Measurements from ENCODE around the gene BGN.

The BGN gene

DNA sequence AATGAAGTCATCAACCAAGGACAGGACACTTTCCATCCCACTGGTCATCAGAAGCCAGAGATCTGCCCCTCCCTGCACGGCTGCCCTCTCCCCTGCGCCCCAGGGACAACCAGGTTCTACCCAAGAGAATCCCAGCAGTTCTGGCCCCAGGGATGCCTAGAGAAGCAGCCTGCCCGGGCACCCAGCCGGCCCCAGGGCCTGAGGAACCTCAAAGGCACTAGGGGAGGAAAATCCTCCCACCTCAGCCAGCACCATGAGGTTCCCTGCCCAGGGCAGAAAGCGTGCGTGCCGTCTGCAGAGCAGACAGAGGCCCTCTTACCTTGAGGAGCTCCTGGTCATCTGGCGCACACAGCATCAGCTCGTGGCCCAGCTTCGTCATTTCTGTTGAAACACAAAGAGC lies 32.5 kb upstream of the BGN start:
- no peak for DNase-seq

DNA sequence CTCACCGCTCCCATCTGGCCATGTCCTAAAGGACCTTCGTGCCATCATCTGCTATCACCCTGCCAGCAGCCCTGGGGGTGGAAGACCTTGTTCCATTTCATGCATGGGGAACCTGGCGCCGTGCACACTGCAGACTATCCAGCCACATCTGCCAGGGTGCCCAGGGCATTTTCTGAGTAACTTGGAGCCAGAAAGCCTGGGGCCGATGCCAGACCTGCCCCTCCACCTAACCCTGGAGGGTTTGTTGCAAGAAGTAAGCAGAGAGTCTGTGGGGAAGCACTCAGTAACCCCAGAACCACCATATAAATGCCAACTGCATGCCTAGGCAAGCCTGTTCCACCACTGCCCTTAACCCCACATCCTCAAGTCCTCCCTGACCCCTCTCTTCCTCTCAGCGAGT lies 31.7 kb upstream of the BGN start:
- no peak for DNase-seq

DNA sequence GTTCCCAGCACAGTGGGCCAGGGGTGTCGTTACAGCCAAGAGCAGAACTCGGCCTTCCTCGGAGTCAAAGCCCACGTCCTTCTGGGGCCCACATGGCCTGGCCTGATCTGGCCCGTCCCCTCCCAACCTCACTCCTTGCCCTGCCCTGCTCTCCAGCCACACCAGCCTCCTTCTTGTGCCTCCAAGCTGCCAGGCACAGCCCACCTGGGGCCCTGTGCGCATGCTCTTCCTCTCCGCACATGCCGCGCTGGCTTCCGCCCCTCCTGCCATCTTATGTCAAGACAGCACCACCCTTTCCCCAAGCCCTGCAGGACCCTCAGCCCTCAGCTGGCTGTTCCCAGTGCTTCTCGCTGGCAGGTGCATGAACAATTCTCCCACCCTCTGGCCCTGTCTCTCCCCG lies 31.2 kb upstream of the BGN start:
- no peak for DNase-seq

DNA sequence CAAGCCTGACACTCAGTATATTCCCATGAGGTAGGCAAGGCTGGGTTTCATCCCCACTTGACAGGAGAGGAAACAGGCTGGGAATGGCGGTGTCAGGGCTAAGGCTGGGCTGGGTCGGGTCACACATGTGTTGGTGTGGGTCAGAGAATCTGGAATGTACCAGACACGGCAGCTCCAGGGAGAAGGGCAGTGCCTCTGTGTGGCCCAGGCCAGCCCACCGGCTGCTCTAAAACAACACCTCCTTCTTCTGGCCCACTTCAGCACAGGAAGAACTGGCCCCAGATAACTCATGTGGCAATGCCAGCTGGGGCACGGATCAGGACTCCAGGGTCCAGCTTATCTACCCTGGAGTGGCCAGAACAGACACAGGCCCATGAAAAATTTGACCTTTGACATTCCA lies 30.7 kb upstream of the BGN start:
- DNase-seq: no peak

DNA sequence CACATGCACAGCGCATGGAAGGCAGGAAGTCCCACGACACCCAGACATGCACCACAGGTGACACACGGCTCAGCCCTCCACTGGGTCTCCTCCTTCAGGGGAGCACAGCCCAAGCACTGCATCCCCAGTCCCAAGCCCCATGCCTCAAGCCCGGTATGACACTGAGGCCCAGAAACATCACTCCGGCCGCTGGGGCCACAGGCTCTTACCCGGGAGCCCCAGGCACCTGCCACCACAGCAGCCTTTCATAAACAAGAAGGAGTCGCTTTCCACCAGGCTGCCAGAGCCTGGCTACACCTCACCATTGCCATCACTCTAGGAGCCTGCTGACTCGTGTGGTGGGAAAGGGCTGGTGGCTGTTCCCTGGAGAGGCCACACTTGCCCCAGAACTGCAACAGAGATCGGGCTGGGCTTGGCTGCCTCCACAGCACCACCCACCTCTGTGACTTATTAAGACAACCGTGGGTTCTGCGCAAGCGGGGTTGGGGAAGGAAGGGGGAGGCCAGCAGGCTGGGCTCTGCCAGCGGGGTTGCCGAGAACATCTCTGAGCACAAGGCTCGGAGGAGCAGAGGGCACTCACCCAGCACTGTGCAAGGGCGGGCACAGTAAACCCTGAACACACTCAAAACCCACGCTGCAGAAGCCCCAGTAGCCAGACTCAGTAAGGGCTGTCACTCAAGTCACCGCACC lies 28.9 kb upstream of the BGN start:
- no peak for DNase-seq

DNA sequence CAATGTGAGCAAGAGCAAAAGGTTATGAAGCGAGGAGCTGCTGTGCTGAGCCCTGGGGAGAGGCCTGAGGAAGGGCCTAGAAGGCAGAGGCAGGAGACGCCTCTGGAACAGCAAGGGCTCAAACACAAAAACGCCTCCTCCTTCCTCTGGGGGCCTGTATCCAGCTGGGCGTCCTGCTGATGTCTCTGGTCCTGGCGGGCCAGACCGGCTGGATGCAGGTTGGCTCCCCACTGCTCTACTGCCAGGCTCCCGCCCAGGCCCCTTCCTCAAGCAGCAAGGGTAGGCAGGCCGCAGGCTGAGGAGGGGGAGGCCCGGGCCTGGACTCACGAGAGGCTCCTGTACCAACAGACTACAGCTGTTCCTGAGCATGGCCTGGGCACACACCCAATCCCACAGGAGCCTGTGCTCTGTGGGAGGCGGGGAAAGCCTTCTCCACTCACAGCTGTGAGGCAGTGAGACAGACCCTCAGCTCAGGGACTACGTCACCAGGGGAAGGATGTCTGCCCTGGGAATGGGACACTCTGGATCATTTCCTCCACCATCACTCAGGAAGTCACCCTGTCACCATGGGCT lies 26.7 kb upstream of the BGN start:
- no peak for DNase-seq

DNA sequence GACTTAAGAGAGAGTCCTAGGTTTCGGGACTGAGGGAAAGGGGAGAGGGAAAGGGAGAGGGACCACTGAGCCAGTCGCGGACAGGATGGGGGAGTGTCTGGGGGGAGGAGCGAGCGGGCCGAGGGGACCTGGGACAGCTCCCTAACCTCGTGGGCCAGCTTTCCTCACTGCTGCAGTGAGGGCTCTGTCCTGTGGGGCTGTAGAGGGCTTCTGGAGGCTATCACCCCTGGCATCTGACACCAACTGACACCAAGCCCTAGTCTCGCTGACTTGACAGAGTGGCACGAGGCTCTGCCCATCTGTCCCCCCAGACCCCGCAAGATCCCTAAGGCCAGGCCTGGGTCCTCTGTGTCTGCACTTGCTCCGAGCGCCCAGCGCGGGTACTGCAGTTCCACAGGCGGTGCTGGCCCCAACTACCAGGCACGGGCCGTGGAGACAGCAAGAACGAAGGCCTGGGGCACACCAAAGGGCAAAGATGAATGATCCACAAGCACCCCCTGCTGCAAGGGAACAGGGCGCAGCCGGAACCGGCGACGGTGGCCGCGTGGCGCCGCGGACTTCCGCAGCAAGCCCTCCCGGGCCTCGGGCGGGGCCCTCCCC lies 24.9 kb upstream of the BGN start:
- DNase-seq: no peak

DNA sequence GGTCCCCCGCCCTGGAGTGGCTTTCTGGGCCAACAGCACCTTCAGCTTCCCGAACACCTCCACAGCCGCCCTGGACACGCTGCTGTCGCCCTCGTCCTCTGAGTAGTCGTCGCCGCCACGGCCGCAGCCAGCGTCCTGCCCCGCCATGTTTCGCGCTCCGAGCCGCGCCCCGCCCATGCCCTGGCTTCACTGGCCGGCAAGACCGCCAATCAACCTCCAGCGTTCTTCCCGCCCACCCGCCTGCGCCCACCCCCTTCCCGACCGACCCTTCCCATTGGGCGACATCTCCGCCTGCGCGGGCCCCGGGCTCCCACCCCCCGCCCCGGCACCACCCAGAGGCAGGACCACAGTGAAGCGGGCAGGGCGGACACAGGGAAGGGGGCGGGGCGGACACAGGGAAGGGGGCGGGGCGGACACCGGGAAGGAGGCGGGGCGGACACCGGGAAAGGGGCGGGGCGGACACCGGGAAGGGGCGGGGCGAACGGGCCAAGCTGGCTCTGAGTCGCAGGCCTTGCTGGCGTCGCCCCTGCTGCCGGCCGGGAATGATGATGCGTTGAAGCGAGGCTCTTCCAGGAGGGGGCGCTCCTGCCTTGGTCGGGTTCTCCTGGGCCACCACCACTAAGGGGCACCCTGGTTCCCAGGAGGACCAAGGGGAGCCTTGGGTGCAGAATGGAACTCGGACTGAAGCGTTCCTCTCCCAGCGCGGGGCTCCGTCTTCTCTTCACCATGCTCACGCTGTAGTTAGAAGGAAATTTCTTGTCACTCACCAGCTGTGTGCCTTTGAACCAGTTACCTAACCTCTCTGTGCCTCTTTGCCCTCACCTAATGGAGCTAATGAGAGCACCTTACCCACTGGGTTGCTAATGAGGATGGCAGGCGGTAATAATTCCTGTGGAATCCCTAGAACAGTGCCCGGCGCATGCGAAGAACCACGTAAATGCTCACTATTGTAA lies 24.1 kb upstream of the BGN start, which contains the start of gene HAUS7:
Gene HAUS7, minus strand, starts transcription at position 166 of the 953 bp plus-strand sequence. Its CDS starts 19 bp downstream, at position 147.
- DNase-seq: peak; percentile 87 to 95

DNA sequence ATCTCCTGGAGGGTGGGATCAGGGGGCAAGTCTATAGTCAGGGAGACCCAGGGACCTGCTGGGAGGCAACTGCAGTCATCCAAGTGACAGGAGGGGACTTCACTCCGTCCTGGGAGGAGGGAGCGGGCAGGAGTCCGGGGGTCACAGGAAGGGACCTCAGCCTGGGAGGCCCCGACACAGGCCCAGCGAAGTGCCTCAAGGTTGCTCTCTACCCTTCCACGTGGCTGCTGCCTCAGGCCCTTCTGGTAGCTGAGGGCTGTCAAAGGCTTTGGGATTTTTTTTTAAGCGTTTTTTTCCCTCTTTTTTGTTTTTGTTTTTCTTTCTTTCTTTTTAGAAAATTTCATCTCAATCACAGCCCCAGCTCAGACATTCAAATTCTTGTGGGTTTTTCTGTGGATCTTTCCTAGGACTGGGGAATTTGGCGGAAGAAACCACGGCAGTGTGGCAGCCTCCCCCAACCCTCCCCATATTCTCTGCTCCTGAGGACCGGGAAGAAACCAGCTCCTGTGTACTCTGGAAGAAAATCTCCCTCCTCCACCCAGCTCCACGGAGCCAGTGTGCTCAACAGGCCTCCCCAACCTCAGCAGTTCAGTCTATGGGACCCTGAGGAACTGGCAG lies 23.0 kb upstream of the BGN start:
- DNase-seq: no peak

DNA sequence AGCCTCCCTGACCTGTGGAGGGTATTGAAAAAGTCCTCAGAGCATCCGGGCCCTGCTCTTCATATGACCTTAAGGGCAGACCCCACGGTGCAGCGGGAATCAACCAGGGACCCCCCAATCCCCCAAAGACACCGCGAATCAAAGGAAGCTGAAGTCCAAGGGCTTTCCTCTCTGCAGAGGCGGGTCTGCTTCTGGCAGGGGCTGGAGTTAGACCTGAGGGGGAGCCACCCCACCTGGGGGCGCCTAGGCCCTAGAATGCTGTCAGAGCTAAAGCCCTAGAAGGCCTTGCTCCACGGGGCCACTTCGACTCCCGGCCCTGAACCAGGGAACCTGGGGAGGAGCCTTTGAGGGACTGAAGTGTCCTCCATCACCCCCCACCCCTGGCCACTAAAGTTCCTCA lies 21.7 kb upstream of the BGN start:
- DNase-seq: no peak

DNA sequence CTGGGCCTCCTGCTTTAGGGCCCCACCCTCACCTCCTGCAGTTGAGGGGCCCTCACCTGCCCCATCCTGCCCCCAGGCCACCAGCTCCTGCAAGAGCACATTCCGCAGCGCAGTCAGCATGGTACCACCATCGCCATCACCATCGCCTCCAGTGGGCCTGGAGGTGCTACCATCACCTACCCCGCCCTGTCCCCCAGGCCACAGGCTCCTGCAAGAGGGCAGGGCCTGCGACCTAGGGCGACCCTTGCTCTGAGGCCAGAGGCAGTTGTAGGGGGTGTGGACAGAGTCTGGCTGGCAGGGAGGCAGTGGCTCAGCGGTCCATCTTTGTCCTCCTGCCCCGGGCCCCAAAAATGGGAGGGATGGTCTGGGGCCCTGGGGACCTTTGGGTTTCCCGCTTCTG lies 20.5 kb upstream of the BGN start:
- no peak for DNase-seq

DNA sequence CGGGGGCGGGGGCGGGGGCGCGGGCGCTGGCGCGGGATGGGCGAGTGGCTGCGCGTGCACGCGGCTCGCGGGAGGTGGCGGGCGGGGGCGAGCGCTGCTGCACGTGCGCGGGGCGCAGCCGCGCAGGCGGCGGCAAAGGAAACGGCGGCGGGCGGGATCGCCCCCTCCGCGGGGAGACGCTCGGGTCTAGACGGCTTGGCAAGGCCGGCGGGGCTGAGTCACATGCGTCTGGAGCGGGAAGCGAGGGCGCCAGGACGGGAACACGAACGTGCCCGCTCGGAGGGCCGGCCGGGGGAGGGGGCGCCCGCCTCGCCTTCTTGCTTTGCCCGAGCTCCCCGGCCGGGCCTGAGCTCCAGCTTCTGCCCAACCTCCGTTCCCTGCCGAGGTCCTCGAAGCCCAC lies 20.1 kb upstream of the BGN start:
- DNase-seq: no peak

DNA sequence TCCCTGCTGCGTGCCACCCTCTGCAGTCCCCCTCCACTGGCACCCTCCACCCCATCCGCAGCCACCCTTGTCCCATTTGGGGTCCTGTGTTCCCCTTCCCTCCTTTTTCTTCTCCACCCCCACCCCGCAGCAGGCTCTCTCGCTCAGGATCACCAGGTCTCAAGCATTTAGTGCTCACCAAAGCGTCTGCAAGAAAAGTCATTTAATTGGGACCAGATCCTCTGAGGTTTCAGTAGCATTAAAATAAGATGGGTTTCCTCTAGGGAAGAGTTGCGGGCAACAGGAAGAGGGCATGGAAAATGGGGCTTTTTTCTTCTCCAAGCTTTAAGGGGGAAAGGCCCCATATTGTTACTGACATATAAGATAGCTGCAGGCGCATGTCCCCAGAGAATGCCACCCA lies 19.5 kb upstream of the BGN start:
- DNase-seq: no peak

DNA sequence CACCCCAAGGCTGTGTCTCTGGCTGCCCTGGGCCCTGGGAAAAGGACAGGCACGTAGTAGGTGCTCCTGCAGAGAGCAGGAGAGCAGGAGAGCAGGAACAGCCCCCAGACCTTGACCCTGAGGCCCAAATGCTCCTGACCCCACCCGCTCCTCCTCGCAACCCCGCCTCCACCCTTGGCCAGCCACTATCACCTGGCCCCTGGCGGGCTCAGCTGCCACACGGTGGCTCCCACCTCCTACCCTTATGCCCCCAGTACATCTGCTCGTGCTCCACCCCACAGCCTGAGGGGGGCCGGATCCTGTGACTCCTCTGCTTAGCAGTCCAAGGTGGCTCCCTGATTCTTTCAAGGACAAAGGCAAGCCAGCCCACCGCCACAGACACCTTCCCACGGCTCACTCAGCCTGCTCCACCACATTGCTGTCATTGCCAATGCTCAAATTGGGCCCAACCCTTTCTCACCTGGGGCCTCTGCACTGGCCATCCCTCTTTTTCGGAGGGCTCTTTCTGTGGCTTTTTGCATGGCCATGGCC lies 19.0 kb upstream of the BGN start:
- no peak for DNase-seq

DNA sequence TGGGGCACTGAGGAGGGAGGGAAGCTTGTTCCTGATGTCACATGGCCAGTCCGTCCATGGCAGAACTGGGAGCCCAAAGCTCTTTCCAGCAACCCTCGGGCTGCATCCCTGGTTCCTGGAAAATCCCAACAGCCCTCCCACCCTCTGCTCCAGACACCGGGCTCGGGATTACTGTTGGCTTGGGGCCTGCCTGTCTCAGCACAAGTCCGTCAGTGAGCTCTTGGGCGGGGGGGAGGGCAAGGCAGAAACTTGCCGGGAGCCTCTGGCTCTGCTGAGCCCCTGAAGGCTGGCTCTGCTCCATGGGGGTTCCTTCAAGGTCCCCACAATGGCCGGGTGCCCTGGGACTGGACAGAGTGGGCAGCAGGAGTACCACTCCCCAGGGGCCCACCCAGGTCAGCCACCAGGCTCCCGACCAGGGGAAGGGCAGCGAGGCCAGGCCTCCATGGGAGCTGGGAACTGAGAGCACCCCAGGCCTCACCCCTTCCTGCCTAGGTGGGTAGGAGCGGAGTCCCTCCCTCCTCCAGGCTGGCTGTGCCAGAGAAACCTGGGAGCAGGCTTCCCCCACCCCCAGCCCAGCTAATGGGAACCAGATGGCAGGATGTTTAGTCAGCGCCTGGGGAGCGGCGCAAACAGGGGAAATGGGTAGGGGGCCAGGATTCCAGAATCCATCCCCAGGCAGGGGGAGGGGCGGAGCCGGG lies 18.0 kb upstream of the BGN start:
- no peak for DNase-seq

DNA sequence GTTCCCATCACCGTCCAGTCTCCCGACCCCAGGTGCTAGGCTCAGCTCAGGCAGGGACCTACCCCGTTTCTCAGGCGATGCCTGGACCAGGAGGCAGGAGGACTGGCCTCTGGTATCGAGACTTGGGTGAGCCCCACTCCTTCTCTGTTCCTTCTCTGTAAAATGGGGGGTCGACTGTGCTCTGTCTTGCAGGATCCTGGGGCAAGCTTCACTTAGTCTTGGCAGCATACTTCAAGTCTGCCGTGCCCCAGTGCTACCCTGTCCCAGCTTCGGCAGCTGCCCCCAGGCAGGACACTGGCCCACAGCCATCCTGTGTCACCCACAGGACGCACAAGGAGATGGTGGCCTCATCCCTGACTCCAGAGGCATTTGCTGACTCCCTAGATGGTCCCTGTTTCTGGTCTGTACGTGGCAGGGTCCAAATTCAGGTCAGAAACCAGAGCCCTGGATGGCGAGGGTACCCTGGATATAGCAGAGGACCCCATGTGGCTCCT lies 17.4 kb upstream of the BGN start:
- DNase-seq: no peak

DNA sequence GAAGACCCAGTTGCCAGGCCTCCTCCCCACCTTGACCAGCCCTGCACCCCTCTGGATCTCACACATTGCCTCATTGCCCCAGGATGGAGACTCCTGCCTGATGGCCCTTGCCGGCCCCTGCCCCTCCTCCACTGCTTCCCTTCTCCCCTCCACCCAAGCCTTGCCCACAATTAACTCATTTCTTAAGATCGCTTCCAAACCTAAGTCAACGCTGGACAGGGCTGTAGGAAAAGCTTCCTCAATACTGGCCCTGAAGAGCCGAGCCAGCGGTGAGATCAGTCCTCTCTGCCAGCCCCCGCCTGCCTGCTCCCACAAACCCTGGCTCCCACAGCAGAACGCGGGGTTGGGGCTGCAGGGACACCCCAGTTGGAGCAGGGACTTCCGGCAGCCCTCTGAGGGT lies 16.9 kb upstream of the BGN start:
- DNase-seq: no peak

DNA sequence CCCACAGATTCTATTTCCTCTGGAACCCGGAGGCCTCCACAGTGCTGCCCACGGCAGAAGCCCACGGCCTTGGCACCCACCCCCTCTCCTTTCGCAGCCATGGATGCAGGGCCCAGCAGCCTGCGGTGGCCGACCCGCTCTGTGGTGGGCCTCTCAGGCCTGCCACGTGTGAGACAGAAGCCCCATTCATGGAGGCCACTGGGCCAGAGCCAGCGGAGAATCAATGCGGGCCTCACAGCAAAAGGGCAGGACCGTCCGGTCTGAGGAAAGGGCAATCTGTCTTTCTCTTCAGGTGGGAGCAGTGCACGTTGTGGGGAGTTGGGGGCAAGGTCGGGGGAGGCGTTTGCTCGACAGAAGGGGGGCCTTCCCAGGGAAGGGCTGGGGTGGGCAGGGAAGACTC lies 16.0 kb upstream of the BGN start:
- DNase-seq: no peak

DNA sequence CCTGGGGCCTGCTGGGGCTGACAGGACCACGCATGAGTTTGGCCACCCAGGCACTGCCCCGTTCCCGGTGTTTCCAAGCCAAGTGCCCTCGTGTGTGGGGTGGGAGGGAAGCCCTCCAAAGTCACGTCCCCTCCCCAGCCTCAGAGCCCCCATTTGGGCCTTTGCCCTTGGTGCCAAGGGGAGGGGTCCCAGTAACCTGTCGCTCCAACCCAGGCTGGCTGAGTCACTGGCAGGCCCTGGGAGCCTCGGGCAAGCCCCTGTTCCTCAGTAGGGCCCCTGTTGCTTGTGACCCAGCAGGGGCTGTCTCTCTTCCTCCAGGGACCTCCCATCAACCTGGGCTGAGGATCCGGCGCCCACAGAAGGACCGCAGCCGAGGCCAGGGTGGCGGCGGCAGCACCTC lies 13.7 kb upstream of the BGN start:
- no peak for DNase-seq

DNA sequence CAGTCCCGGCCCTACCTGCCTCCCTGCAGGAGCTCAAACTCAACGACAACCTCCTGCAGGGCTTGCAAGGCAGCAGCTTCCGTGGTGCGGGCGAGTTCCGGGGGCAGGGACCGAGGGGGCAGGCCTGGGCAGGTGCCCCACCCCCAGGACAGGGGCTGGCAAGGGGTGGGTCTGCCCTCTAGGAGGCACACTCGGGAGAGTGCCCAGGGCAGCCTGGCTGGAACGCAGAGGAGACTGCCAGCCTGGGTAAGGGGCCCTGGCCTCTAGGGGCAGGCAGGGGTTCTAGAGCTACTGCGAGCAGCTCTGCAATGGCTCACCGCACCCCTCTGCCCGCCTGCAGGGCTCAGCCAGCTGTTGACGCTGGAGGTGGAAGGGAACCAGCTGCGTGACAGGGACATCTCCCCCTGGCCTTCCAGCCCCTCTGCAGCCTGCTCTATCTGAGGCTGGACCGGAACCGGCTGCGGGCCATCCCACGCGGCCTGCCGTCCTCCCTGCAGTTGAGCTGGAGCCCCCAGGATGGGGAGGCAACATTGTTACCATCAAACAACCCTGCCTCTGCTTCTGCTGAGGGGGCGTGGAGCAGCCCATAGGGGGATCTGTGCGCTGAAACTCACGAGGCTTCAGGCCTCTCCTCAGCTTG lies 12.3 kb upstream of the BGN start:
- no peak for DNase-seq

DNA sequence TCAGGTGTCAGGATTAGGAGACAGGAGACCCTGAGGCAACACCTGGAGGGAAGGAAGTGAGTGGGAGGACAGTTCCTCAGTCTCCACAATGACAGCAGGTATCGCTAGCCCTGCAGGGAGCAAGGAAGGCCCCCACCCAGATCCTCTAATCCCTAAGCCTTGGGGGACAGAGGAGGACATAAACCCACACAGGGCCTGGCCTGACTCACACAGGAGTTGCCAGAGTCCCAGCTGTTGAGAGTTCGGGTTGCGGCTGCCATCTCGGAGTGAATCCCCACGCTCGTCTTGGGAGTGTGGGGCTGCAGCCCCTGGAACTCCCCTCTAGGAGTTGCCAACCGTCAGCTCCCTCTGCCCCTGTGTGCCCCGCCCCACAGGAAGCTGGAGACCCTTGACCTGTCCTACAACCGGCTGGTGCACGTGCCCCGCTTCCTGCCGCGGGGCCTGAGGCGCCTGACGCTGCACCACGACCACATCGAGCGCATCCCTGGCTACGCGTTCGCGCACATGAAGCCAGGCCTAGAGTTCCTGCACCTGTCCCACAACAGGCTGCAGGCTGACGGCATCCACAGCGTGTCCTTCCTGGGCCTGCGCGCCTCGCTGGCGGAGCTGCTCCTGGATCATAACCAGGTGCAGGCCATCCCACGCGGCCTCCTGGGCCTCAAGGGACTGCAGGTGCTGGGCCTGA lies 9.2 kb upstream of the BGN start:
- no peak for DNase-seq

All from NCI-H187 (cell line).